Activated naive CD4-positive, alpha-beta T cell treated with anti-CD3 and anti-CD28 coated beads, Interleukin-2, amount 50 U/mL, for 16 hours (primary cell): Measurements from ENCODE around the gene PLCXD1.
"Not testable (repeated sequence)": the region's sequence is repeated elsewhere in the genome, so short reads cannot be mapped to it uniquely, and the experiment has no call there.

Source experiments
- DNase-seq: peaks from one replicate; pipeline ENCODE4 v3.0.0-alpha.2; 2020

Gene PLCXD1

GRCh38 chrX:337331-337831 is 56.2 kb downstream of the PLCXD1 start:
- DNase-seq = no peak

GRCh38 chrX:338281-338835 is 57.2 kb downstream of the PLCXD1 start:
- no peak for DNase-seq

GRCh38 chrX:338836-339400 is 57.7 kb downstream of the PLCXD1 start:
- DNase-seq = no peak

- no peak for DNase-seq
Observed at GRCh38 chrX:340121-340520, 58.9 kb downstream of the PLCXD1 start.

- DNase-seq = no peak
Observed at GRCh38 chrX:340641-341423, 59.7 kb downstream of the PLCXD1 start.

GRCh38 chrX:341541-342101 is 60.4 kb downstream of the PLCXD1 start:
- no peak for DNase-seq

GRCh38 chrX:344371-344901 is 63.3 kb downstream of the PLCXD1 start:
- DNase-seq = no peak

- no peak for DNase-seq
Observed at GRCh38 chrX:345020-345925, 64.1 kb downstream of the PLCXD1 start.

GRCh38 chrX:346034-346813 is 65.0 kb downstream of the PLCXD1 start:
- DNase-seq = no peak

- DNase-seq = no peak
Observed at GRCh38 chrX:347351-348117, 66.4 kb downstream of the PLCXD1 start.

GRCh38 chrX:348461-349117 is 67.4 kb downstream of the PLCXD1 start:
- DNase-seq = no peak

- no peak for DNase-seq
Observed at GRCh38 chrX:349196-349595, 68.0 kb downstream of the PLCXD1 start.

- DNase-seq = no peak
Observed at GRCh38 chrX:349702-350101, 68.5 kb downstream of the PLCXD1 start.

- DNase-seq = no peak
Observed at GRCh38 chrX:350148-350533, 69.0 kb downstream of the PLCXD1 start.

GRCh38 chrX:350534-351323 is 69.5 kb downstream of the PLCXD1 start:
- DNase-seq = no peak

- not testable (repeated sequence) for DNase-seq
Observed at GRCh38 chrX:351324-351641, 70.1 kb downstream of the PLCXD1 start.

GRCh38 chrX:351736-352135 is 70.6 kb downstream of the PLCXD1 start:
- DNase-seq = no peak

GRCh38 chrX:352181-352580 is 71.0 kb downstream of the PLCXD1 start:
- no peak for DNase-seq

- DNase-seq = no peak
Observed at GRCh38 chrX:352582-353314, 71.6 kb downstream of the PLCXD1 start.
